SK-N-SH (cell line): ENCODE data around the gene MYLK3.

Source experiments
- CTCF ChIP-seq: fragments of 200-600 bp; sonication (generic); IDR thresholded peaks from 2 replicates; pipeline ENCODE4 v1.6.1; 2017; ENCODE audit warnings: antibody characterized with exemption, mild to moderate bottlenecking, moderate library complexity
- PBX3 ChIP-seq: IDR thresholded peaks from 2 replicates; pipeline ENCODE4; 2012
- POLR2AphosphoS5 ChIP-seq: IDR thresholded peaks from 2 replicates; pipeline ENCODE4 v1.6.1; 2012; ENCODE audit warnings: low read depth, low read length
- TAF1 ChIP-seq: IDR thresholded peaks from 2 replicates; pipeline ENCODE4 v1.6.1; 2012; ENCODE audit warnings: low read depth, mild to moderate bottlenecking, low read length, moderate library complexity, borderline replicate concordance

DNA sequence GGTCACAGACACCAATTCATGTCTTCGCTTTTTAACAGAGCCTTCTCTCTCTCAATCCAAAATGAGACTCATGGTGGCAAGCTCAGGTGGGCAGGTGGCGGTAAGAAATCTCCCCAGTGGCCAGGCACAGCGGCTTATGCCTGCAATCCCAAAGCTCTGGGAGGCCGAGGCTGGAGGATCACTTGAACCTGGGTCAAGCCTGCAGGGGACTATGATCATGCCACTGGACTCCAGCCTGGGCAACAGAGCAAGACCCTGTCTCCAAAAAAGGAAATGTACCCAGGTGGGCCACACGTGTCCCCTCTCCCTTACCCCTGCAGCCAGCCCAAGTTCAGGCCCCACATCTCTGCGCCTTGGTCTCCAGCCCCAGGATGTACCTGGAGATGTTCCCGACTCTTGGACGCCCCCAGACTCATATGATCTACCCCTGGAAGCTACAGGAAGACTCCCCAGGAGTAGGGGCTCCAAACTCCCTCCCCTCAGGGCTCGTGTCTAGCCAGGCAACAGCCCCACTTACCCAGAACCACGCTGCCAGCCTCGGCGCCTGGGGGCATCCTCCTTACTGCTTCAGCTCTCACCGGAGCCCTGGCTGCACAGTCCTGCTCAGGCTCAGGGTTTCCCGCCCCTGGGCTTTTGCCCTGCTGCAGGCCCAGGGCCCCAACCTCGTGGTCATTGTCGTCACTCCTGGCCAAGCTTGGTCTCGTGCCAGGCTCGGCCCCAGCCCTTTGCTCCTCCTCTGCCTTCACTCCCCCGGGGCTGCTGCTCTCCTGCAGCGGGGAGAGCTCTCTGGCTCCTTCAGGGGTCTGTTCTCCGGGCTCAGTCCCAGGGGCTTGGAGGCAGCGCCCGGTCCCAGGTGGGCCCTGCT lies 16.2 kb downstream of the MYLK3 start:
- TF ChIP-seq POLR2AphosphoS5 (no peak), CTCF (no peak), PBX3 (no peak), TAF1 (no peak)
